Ovary (tissue), 9 donors: ENCODE results near the gene TECPR2. TPM values are rescaled to one million over a fixed set of nuclear protein-coding genes. Genes with fewer than 3 reads are reported as not detected.

Experiments
- DNase-seq, 5 donors: peaks; one replicate each; pipeline ENCODE4 v3.0.0-alpha.2; 2019 to 2020
- H3K27ac ChIP-seq, 2 donors: fragments of 200-600 bp; one replicate each; pipeline versions ENCODE4 v1.5.1 to v1.8.0; 2019 to 2022
- H3K27me3 ChIP-seq: fragments of 200-600 bp; one replicate; pipeline ENCODE4 v1.8.0; 2022
- H3K36me3 ChIP-seq: fragments of 200-600 bp; sonication (generic); one replicate; pipeline ENCODE4 v1.5.1; 2019
- H3K4me1 ChIP-seq: one replicate; pipeline ENCODE4 v1.8.1; 2013; ENCODE audit warnings: mild to moderate bottlenecking, moderate library complexity; ENCODE audit not compliant: insufficient read depth
- H3K4me3 ChIP-seq: fragments of 200-600 bp; sonication (generic); one replicate; pipeline ENCODE4 v1.5.1; 2017
- H3K9me3 ChIP-seq, 2 donors: fragments of 200-600 bp in 1 of 2; sonication (generic) in 1 of 2; one replicate each; pipeline versions ENCODE4 v1.5.1 to v1.8.1; 2013 to 2019; ENCODE audit warnings: mild to moderate bottlenecking in 1 of 2, moderate library complexity in 1 of 2
- CTCF ChIP-seq, 3 donors: fragments of 450-650 bp in 2 of 3; fragments of 200-600 bp in 1 of 3; IDR thresholded peaks; one replicate each; pipeline versions ENCODE4 v1.5.1 to v1.8.0; 2016 to 2022; ENCODE audit warnings: antibody characterized with exemption in 3 of 3, mild to moderate bottlenecking in 1 of 3
- EP300 ChIP-seq: sonication (generic); formaldehyde crosslinking; IDR thresholded peaks from one replicate; pipeline ENCODE4 v1.6.1; 2017; ENCODE audit warnings: antibody characterized with exemption
- POLR2A ChIP-seq: fragments of 450-650 bp; IDR thresholded peaks from one replicate; pipeline ENCODE4 v1.6.1; 2017; ENCODE audit warnings: antibody characterized with exemption, mild to moderate bottlenecking, moderate library complexity
- WGBS, 3 donors: extraction: QIAGEN DNeasy Blood & Tissue Kit in 1 of 3; methylation state at CpG; one replicate each; pipeline versions ENCODE4 v1.1.5 to v1.1.7; 2013 to 2017; 5-methylcytosine and 5-hydroxymethylcytosine counted together
- intact Hi-C, 4 donors: fragments of 100-400 bp; cut with DNase I; formaldehyde crosslinking; loops; one replicate each; pipeline versions ENCODE4 v1.11.0 to v1.15.1; 2022 to 2023
- polyA plus RNA-seq, 2 donors: library from polyadenylated mRNA; stranded (reverse); fragments of 200-250 nt in 1 of 2; fragments of 350-450 nt in 1 of 2; fragmentation: Illumina TruSeq in 1 of 2; extraction: RNeasy Lipid Tissue Mini Kit (QIAGEN cat#74804) in 1 of 2; gene quantifications; one replicate each; pipeline ENCODE4 v1.2.3, GENCODE V29; 2013 to 2014
- total RNA-seq, 7 donors: library from RNA; depleted of rRNA in 2 of 7; stranded (reverse); fragments of >200 nt in 2 of 7; fragmentation: NEBNext Ultra II Directional in 3 of 7; extraction: Animal tissue kit (Norgen Biotek cat#: 25700) in 3 of 7; gene quantifications; one replicate each; pipeline versions ENCODE4 v1.1.0 to v1.2.4, GENCODE V29; 2016 to 2023
- donor health status: DM: no; HTN: no; CAD: no; lungs with moderate emphysema.
- donor health status: DM: no; HTN: no; CAD: no.
- donor health status: Bipolar disorder and iron deficiency.
- donor health status: DM: yes; HTN: yes; CAD: no.
- donor health status: DM: no; HTN: no; CAD: no.
- donor health status: DM: yes; HTN: yes; CAD: no.

The TECPR2 gene
- total and polyA plus RNA-seq, 9 donors, result 8.6 to 29.3 (median 25.8) TPM

GRCh38 chr14:102541771-102542170 lies 179.0 kb downstream of the TECPR2 start:
- Histone ChIP-seq H3K27me3 (no peaks in the 10 kb centered on the region), H3K9me3 (no peaks in the 10 kb centered on the region), H3K27ac (no peak overlapping the region), H3K4me3 (no peak overlapping the region), H3K4me1 (peaks cover 10% of the 10 kb centered on the region), H3K36me3 (no peaks in the 10 kb centered on the region)
- intact Hi-C loops, result no loop called here
- 84 to 87% (median 86%) methylated on average over 10 of the region's 10 CpGs for WGBS, 3 donors
- DNase-seq, result no peak
- TF ChIP-seq EP300 (no peak), CTCF (IDR thresholded peaks at IDR 0.05) (no peak), POLR2A (no peak)

GRCh38 chr14:102544046-102544746 lies 181.5 kb downstream of the TECPR2 start:
- no peaks in the 10 kb centered on the region for H3K9me3 ChIP-seq
- no peak for TF ChIP-seq POLR2A
- no peak for TF ChIP-seq EP300
- no peak for TF ChIP-seq CTCF (IDR thresholded peaks at IDR 0.05)
- H3K27ac ChIP-seq, result no peak overlapping the region

GRCh38 chr14:102544747-102545460 lies 182.2 kb downstream of the TECPR2 start:
- intact Hi-C loops, result no loop called here
- no peak for DNase-seq
- Histone ChIP-seq H3K36me3 (no peaks in the 10 kb centered on the region), H3K4me3 (no peak overlapping the region), H3K27ac (no peak overlapping the region), H3K9me3 (no peaks in the 10 kb centered on the region), H3K4me1 (no peaks in the 10 kb centered on the region), H3K27me3 (no peaks in the 10 kb centered on the region)
- TF ChIP-seq CTCF (IDR thresholded peaks at IDR 0.05), result no peak
- WGBS, 3 donors, result 11 to 14% (median 12%) methylated on average over 34 to 66 of the region's 66 CpGs

More at GRCh38 chr14:102544046-102544746, 181.5 kb downstream of the TECPR2 start:
- H3K4me1 ChIP-seq, result peaks cover 3% of the 10 kb centered on the region
- no peaks in the 10 kb centered on the region for H3K27me3 ChIP-seq
- no peaks in the 10 kb centered on the region for H3K36me3 ChIP-seq
- H3K4me3 ChIP-seq, result no peak overlapping the region
- DNase-seq, result no peak
- 21 to 30% (median 27%) methylated on average over 25 to 43 of the region's 43 CpGs for WGBS, 3 donors
- intact Hi-C loops, result no loop called here

- 31 to 47% (median 31%) methylated on average over 29 of the region's 29 CpGs for WGBS, 3 donors
- Histone ChIP-seq H3K4me3 (no peak overlapping the region), H3K36me3 (no peaks in the 10 kb centered on the region), H3K4me1 (no peaks in the 10 kb centered on the region), H3K27me3 (no peaks in the 10 kb centered on the region), H3K9me3 (no peaks in the 10 kb centered on the region), H3K27ac (no peak overlapping the region)
- TF ChIP-seq EP300 (no peak), POLR2A (no peak), CTCF (IDR thresholded peaks at IDR 0.05) (no peak)
- DNase-seq, result no peak
- intact Hi-C loops, result no loop called here
Measured at GRCh38 chr14:102545461-102546265, 182.9 kb downstream of the TECPR2 start.
